Stimulated activated CD4-positive, alpha-beta T cell treated with anti-CD3 and anti-CD28 coated beads, TNF-alpha, amount 100 ng/mL, for 48 hours (primary cell): Measurements from ENCODE around the gene ERICH4.
"Not testable (repeated sequence)": the region's sequence is repeated elsewhere in the genome, so short reads cannot be mapped to it uniquely, and the experiment has no call there.

Experiments
- DNase-seq, 3 donors: peaks; one replicate each; pipeline ENCODE4 v3.0.0-alpha.2; 2020; ENCODE audit warnings: low read depth in 3 of 3

Gene ERICH4

DNA sequence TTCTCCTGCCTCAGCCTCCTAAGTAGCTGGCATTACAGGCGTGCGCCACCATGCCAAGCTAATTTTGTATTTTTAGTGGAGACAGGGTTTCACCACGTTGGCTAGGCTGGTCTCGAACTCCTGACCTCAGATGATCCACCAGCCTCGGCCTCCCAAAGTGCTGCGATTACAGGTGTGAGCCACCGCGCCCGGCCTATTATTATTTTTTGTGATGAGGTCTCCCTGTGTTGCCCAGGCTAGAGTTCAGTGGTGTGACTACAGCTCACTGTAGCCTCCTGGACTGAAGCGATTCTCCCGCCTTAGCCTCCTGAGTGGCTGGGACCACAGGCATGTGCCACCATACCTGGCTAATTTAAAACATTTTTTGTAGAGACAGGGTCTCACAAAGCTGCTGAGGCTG is 7.6 kb upstream of the ERICH4 start:
- not testable (repeated sequence) for DNase-seq

DNA sequence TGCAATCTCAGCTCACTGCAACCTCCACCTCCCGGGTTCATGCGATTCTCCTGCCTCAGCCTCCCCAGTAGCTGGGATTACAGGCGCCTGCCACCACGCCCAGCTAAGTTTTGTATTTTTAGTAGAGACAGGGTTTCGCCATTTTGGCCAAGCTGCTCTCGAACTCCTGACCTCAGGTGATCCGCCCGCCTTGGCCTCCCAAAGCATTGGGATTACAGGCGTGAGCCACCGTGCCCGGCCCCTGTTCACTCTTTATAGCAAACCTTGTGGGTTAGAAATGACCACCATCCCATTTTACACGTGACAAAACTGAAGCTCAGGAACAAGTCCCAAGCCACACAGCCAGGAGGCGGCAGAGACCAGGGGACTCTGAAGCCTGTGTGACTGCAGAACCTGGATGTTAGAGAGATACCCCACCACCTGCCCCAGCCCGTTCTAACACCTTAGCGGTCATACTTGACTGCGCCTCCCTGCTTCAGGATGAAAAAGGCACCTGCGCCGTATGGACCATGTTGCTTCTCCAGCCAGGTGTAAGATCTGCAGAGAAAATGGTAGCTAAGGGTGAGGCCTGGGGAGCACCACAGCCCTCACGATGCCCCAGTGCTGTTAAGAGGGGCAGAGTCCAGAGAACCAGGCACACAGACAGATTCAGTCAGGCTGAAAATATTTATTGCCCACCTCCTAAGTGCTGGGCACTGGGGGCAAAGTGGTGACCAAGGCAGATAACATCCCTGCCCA is 6.9 kb upstream of the ERICH4 start:
- no peak for DNase-seq

GRCh38 chr19:41436674-41436951 is 6.3 kb upstream of the ERICH4 start:
- no peak for DNase-seq

DNA sequence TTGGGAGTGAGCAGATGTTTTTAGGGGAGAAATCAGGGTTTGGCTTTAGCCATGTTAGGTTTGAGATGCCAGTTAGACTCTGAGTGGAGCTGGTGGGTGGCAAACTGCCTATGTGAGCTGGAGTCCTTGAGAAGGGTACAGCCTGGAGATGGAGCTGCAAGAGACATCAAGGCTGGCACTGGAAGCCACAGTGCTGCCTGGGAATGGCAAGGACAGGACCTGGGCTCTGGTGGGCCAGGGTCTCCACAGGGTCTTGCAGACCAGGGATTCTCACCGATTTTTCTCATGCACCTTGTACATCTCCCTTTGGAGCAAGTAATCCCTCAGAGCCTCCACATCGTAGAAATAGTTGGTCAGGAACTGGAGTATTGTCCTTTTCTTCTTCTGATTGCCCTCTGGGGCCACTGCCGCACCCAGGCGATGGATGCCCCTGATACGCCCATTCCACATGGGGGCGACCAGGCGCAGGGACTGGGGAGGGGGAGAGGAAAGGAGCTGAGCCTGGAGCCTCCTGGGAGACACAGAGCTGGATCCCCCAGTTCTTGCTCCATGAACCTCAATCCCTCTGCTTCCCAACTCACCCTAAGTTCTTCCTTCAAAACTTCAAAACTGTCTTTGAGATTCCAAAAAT is 4.9 kb upstream of the ERICH4 start:
- no peak for DNase-seq

DNA sequence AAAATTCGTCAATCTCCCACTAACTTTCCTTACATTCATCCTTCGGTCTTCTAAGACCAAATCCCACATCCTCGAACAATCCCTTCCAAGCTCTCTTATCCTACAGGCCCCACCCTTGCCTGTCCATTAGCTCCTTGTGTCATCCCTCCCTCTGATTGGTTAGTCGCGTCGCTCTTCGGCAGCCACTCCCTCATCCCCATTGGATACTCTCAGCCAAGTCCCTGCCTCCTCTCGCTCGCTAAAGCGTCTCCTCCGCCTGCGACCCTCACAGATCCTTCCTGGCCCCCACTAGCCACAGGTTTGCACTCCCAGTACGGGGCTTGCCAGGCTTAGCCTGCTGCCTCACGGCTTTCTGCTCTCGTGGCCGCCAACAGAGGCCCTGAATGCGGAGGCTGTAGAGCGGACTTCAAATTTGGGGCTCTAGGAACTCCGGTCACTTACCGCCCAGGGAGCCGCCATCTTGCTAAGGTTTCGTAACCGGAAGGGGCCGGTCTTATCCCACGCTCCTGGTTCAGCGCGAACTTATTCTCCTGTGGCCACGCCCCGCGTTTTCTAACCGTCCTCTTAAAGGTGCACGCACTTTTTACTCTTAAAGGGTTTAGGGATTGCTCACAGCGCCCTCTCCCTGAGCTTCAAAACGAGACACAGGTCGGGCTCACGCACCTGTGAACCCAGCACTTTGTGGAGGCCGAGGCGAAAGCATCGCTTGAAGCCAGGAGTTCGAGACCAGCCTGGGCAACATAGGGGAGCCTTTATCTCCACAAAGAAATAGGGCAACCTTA is 3.3 kb upstream of the ERICH4 start, which contains the start of gene DMAC2:
Gene DMAC2 (minus strand): TSS at position 472 of the 782 bp plus-strand sequence. CDS start 13 bp downstream, at position 459.
- peak; percentile 91 to 96 (median 95) for DNase-seq

GRCh38 chr19:41441321-41441945 is 1.5 kb upstream of the ERICH4 start:
- no peak for DNase-seq

GRCh38 chr19:41443813-41444455 is 978 bp downstream of the ERICH4 start:
- no peak for DNase-seq

- DNase-seq: no peak
Observed at GRCh38 chr19:41445575-41445974, 2.6 kb downstream of the ERICH4 start.

DNA sequence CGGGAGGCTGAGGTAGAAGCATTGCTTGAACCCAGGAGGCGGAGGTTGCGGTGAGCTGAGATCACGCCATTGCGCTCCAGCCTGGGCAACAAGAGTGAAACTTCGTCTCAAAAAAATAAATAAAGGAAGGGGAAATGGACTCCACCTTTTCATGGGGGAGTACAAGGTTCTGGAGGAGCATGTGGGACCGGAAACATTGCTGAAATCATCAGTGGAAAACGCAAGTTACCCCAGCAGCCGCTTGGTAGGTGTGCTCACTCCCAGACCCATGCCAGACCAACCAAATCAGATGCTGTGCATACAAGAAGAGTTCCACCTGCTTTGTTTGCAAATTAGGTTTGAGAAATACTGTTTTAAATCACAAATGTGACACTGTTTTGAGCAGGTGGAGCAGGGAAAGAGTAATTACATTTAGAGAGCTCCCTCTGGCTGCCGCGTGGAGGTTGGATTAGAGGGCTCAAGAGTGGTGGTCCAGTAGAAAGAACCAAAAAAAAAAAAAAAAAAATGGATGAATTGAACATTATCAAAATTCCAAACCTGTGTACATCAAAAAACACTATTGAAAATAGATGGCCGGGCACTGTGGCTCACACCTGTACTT is 4.9 kb downstream of the ERICH4 start:
- no peak for DNase-seq

DNA sequence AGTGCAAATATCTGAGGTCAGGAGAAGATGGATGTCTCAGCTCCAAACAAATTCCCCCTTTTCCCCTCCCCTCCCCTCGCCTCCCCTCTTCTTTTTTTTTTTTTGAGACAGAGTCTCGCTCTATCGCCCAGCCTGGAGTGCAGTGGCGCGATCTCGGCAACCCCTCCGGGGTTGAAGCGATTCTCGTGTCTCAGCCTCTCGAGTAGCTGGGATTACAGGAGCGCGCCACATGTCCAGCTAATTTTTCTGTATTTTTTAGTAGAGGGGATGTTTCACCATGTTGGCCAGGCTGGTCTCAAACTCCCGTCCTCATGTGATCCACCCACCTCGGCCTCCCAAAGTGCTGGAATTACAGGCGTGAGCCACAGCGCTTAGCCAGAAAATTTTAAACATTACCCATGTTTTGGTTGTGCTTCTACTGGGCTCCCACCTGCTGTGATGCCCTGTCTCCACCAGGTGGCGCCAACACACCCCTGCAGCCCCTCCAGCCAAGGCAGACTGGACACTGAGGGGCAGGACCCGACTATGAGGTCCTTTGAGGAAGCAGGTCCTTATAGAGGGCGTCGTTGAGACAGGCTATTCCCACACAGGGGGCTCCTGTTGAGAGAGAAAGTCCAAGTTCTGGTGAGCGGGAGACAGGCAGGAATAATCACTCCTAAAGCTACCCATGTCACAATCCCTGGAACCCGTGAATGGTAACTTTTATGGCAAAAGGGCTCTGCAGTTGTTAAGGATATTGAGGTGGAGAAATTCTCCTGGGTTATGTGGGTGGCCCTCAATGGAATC is 6.3 kb downstream of the ERICH4 start:
- peak; percentile 39 to 56 (median 47) for DNase-seq

GRCh38 chr19:41449865-41450178 is 6.9 kb downstream of the ERICH4 start:
- no peak for DNase-seq

DNA sequence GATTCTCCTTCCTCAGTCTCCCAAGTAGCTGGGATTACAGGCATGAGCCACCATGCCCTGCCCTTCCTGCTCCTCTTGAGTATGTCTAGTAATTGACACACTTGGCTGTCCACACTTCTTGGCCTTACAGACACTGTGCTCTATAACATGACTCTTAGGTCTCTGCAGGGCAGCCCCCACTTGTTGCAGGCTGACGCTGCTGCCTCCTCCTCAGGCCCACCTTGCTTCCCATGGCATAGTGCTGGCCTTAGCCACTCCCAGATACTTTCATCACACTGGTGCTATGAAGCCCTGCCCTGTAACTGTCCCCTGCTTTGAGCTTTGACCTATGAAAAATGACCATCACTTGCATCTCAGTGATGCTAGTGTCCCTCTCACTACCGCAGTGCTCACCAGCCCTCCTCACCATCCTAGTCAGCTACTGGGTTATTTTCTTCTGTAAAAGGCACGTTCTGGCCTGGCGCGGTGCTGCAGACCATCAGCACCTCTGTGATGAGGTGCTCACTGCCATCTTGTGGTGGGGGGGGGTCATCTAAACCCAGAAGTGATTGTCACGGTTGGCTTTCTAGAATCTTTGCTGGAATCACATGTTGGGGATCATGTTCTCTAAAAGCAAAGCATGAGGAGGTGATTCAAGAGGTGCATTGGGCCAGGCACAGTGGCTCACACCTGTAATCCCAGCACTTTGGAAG is 9.8 kb downstream of the ERICH4 start:
- DNase-seq: no peak

- no peak for DNase-seq
Observed at GRCh38 chr19:41455936-41456335, 13.0 kb downstream of the ERICH4 start.

DNA sequence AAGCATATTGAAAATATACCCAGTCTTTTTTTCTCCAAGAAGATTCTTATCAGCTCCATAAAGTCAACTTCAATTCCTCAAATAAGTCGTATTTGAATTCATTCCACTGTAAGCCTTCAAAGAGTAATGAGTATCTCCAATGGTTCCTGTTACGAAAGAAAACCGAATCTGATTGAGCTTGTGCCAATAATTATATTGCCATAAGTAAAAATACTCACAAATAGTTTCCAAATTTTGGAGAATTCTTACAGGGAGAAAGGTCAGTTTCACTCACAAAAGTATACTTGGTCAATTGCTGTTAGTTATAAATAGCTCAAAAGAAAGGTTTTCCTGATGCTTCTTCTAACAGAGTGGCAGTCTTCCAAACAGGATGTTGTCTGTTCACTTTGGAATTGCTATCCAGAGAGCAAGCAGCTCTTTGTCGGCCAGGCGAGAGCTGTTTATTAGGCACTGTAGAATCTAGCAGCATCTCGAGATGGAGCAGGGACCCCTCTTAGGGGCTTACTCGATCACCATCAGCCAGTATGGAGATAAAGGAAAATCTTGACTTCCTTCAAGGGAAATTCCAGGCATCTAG is 13.5 kb downstream of the ERICH4 start:
- no peak for DNase-seq

- no peak for DNase-seq
Observed at GRCh38 chr19:41457241-41457640, 14.3 kb downstream of the ERICH4 start.

GRCh38 chr19:41462497-41462896 is 19.5 kb downstream of the ERICH4 start:
- no peak for DNase-seq

GRCh38 chr19:41463257-41464256 is 20.6 kb downstream of the ERICH4 start:
- DNase-seq: not testable (repeated sequence)

DNA sequence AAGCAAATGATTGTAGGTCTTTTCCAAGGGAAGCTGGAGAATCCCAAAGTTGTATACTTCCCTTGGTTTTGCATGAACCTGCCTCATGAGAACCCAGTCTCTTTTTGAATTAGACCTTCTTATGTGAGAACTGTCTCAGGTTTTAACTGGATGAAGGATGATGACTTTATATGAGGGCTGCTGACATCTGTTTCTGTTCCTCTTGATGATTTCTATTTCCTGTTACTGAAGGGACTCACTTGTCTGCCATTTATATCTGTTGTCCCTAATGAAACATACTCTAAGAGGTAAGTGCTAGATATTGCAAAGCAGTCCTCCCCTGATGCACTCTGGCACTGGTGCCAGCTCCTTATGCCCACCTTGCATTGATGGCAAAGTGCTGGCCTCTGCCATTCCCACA is 33.6 kb downstream of the ERICH4 start:
- no peak for DNase-seq

- no peak for DNase-seq
Observed at GRCh38 chr19:41478171-41478570, 35.2 kb downstream of the ERICH4 start.
